ENCODE data around the gene LGALS4.
"Not testable (repeated sequence)": the region's sequence is repeated elsewhere in the genome, so short reads cannot be mapped to it uniquely, and the experiment has no call there.

Gene LGALS4

DNA sequence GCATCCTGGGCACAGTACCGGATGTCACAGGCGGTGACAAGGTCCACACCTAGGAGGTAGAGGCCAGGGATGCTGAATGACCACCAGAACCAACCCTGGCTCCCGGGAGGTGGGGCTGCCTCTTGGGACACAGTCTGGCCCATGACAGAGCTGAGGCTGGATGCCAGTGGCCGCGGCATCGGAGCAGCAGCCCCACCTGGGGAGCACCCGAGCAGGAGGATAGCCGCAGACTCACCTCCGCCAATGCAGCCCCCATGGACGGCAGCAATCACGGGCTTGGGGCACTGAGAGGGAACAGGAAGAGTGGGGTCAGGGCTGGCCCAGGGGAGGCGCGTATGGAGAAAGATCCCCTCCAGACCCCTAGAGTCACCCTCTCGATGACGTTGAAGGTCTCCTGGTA is 4.3 kb upstream of the LGALS4 start:
- DNase-seq: no peak

GRCh38 chr19:38816131-38816750 is 3.5 kb upstream of the LGALS4 start:
- DNase-seq: no peak

DNA sequence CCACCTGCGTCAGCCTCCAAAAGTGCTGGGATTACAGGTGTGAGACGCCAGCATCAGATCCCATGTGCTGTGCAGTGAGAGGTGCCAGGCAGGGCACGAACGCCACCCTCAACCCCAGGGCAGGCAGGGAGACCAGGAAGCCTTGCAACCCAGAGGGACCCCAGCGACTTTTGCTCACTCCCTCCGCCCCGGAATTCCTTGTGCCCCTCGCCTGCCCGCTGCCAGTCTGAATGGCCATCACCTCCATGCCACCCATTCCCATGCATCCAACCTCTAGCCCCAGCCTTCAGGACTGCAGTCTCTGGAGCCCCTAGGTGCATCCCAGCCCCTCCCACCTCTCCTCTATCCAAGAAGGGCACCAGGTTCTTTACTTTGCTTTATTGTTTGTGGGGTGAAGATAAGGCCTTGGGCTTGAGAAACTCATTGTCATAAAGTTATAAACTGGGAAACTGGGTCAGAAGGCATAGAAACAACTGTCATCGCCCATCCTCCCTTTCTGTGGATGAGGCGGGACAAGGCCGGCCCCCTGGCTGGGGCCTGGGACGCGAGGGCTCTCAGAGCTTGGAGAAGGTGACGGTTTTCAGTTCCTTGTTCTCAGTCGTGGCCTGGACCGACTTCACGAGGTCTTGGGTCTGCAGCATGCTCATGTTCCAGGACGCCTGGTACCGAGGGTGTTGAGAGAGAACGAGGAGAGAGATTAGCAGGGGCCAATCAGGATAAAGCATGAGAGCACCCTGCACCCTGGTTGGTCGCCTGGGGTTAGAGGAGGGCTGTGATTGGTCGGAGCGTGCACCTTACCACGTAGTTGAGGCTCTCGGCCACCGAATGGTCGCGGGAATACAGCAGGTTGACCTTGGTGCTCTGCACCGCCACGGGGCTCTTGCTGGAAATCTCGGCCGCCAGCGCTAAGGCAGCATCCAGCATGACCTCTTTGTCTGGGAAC is 2.6 kb upstream of the LGALS4 start:
- DNase-seq: no peak

GRCh38 chr19:38813932-38814331 is 1.2 kb upstream of the LGALS4 start:
- DNase-seq: not testable (repeated sequence)

GRCh38 chr19:38813323-38813722 is 578 bp upstream of the LGALS4 start:
- DNase-seq: no peak

- DNase-seq: no peak
Observed at GRCh38 chr19:38812009-38812840, 520 bp downstream of the LGALS4 start.

- DNase-seq: no peak
Observed at GRCh38 chr19:38809592-38810252, 3.0 kb downstream of the LGALS4 start.

GRCh38 chr19:38808741-38809140 is 4.0 kb downstream of the LGALS4 start:
- no peak for DNase-seq

DNA sequence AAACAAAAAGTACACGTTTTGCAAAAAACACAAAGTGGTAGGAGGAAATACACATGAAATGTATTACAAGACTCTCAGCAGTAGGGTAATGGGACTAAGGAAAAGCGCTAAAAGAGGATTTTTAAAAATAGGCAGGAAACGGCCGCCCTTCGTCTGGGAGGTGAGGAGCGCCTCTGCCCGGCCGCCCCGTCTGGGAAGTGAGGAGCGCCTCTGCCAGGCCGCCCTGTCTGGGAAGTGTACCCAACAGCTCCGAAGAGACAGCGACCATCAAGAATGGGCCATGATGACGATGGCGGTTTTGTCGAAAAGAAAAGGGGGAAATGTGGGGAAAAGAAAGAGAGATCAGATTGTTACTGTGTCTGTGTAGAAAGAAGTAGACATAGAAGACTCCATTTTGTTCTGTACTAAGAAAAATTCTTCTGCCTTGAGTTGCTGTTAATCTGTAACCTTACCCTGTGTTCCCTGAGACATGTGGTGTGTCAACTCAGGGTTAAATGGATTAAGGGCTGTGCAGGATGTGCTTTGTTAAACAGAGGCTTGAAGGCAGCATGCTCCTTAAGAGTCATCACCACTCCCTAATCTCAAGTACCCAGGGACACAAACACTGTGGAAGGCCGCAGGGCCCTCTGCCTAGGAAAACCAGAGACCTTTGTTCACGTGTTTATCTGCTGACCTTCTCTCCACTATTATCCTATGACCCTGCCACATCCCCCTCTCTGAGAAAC is 5.2 kb downstream of the LGALS4 start:
- not testable (repeated sequence) for DNase-seq

DNA sequence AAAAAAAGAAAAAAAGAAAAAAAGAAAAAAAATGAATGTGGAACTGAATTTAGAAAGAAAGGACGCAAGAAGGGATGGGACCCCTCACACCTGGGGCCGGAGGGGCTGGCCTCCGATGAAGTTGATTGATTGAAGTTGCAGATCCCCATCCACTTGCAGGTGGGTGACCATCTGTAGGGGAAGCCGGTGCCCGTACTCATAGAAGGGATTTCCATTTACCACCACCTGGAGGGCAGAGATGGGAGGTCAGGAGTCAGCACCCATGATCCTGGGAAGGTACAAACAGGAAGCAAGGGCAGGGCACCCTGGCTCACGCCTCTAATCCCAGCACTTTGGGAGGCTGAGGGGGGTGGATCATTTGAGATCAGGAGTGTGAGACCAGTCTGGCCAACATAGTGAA is 6.4 kb downstream of the LGALS4 start:
- DNase-seq: no peak

DNA sequence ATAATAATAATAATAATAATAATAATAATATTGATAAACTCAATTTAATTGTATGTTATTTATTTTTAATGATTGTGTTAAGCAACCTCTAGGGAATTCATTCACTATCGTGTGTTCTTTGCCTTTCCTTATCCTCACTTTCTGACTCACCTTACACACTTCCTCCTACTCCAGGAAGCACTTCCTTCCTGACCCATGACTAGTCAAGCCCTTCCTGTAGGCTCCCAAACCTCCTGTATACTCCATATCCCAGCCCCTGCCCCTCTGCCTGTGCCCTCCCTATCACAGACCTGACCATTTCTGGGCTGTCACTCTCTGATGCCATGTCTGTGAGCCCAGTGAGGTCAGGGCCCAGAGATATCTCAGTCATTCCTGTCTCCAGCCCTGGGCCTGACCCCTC is 7.6 kb downstream of the LGALS4 start:
- no peak for DNase-seq

- no peak for DNase-seq
Observed at GRCh38 chr19:38803543-38803942, 9.2 kb downstream of the LGALS4 start.

DNA sequence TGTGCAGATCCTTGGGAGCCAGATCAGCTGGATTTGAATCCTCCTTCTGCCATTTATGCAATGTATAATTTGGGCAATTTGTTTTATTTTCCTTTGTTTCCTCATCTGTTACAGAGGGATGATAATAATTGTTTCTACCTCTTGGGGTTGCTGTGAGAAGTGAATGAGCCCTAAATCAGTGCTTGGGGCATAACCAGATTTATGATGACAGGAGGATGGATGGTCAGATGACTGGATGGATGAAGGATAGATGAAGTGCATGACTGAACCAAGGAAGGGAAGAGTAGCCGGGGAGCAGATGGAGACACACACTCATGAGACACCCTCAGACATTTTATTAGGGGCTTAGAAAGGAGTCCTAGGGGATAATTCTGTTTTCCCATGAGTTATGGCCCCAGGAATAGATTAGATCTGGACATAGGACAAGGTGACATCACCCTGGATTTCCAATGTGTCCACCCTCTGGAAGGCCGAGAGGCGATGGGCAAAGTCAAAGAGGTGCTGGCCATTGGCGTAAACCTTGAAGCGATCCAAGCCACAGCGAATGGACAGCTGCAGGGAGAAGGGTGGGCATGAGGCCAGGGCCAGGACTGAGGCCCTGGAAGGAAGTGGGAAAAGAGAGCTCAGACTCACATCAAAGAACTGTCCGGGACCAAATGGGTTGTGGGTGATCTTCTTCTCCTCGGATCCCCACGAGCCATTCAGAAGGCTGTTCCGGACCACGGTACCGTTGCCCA is 11.2 kb downstream of the LGALS4 start:
- no peak for DNase-seq

GRCh38 chr19:38800577-38801347 is 12.0 kb downstream of the LGALS4 start:
- no peak for DNase-seq

- DNase-seq: no peak
Observed at GRCh38 chr19:38799104-38799503, 13.6 kb downstream of the LGALS4 start.

GRCh38 chr19:38797781-38798180 is 15.0 kb downstream of the LGALS4 start:
- not testable (repeated sequence) for DNase-seq

DNA sequence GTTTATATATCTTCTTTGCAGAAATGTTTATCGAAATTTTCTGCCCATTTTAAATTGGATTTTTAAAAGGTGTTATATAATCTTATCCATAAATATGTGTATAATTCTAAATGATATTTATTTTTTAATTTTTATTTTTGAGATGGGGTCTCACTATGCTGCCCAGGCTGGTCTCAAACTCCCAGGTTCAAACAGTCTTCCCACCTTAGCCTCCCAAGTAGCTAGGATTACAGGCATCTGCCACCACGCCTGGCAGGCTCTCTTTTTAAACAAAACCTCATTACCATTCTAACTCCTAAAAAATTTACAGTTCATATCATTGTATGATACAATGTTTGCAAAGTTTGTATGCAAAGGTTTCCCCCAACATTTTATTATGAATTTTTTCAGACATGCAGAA is 16.6 kb downstream of the LGALS4 start:
- DNase-seq: no peak

DNA sequence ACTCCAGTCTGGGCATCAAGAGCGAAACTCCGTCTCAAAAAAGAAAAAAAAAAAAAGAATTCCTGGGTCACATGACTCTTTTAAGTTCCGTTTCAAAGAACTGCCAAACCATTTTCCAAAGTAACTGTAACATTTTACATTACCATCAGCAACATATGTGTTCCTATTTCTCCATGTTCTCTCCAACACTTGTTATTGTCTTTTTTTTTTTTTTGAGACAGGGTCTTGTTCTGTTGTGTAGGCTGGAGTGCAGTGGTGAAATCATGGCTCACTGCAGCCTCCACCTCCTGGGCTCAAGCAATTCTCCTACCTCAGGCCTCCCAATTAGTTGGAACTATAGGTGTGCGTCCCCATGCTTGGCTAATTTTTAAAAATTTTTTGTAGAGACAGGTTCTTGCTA is 17.2 kb downstream of the LGALS4 start:
- no peak for DNase-seq

DNA sequence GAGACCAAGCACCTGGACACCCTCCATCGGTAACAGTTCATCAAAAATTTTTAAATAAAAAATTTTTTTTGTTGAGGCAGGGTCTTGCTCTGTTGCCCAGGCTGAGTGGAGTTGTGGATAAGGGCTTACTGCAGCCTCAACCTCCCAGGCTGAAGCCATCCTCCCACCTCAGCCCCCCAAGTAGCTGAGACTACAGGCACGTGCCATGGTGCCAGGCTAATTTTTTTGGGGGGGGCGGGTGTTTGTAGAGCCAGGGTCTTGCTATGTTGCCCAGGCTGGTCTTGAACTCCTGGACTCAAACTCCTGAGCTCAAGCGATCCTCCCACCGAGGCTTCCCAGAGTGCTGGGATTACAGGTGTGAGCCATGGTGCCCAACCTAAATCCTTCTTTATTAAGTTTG is 19.1 kb downstream of the LGALS4 start:
- no peak for DNase-seq

GRCh38 chr19:38793177-38793576 is 19.6 kb downstream of the LGALS4 start:
- no peak for DNase-seq
